AG04450 (cell line): Measurements from ENCODE around the gene PLA2G4E. TPM values are rescaled to one million over a fixed set of nuclear protein-coding genes. Genes with fewer than 3 reads are reported as not detected.

Source experiments
- CTCF ChIA-PET: fragments of 300-600, 350-600 bp; formaldehyde crosslinking; extraction: SDS; loops from one replicate; lab custom pipeline; 2022; ENCODE audit warnings: antibody characterized with exemption, inconsistent platforms; lab: Charles Lee
- POLR2A ChIA-PET: fragments of 350-600 bp; formaldehyde crosslinking; extraction: SDS; loops from one replicate; lab custom pipeline; 2021; ENCODE audit warnings: antibody characterized with exemption, inconsistent platforms; lab: Yijun Ruan, JAX
- DNase-seq: peaks from one replicate; pipeline ENCODE4 v3.0.0-alpha.2; 2011; ENCODE audit warnings: low read depth, low spot score
- H3K27ac ChIP-seq: one replicate; pipeline ENCODE4 v1.5.1; 2012; ENCODE audit warnings: low read depth, low read length, control low read depth
- H3K27me3 ChIP-seq: one replicate; pipeline ENCODE4 v1.6.0; 2012; ENCODE audit warnings: low read length; ENCODE audit not compliant: control insufficient read depth, insufficient read depth
- H3K4me3 ChIP-seq: 2 replicates; pipeline ENCODE4 v1.5.1; 2011; ENCODE audit warnings: mild to moderate bottlenecking, low read depth, low read length, control low read depth
- H3K9me3 ChIP-seq: 2 replicates; pipeline ENCODE4 v1.5.1; 2012; ENCODE audit warnings: low read length; ENCODE audit not compliant: control insufficient read depth, insufficient read depth
- CTCF ChIP-seq: IDR thresholded peaks from 2 replicates; pipeline ENCODE4 v1.5.1; 2011; ENCODE audit warnings: low read depth, low read length, control low read depth, inconsistent platforms
- polyA plus RNA-seq: library from polyadenylated mRNA; depleted of rRNA; stranded (reverse); fragments of >200 nt; gene quantifications from 2 replicates; pipeline ENCODE4 v1.2.3, GENCODE V29; 2011

Gene PLA2G4E
- polyA plus RNA-seq, 1 experiment: not detected

GRCh38 chr15:42059661-42060476, 39.0 kb upstream of the PLA2G4E start:
- peak; percentile 86 for TF ChIP-seq CTCF
- no peaks in the 10 kb centered on the region; the same call in 1 of the 2 replicates for H3K9me3 ChIP-seq
- no peak overlapping the region for H3K4me3 ChIP-seq
- POLR2A ChIA-PET: no interaction called here
- DNase-seq: no peak
- H3K27ac ChIP-seq: no peak overlapping the region
- CTCF ChIA-PET: interaction anchor here (0.6 to 1.3 kb wide), 3 partner anchors 9 to 607 kb away, joined by 3 to 5 read pairs (median 4); no protein-coding TSS in a partner anchor
- H3K27me3 ChIP-seq: peaks cover 30% of the 10 kb centered on the region

- TF ChIP-seq CTCF: no peak
- Histone ChIP-seq H3K9me3 (no peaks in the 10 kb centered on the region; the same call in 1 of the 2 replicates), H3K27ac (no peak overlapping the region), H3K27me3 (peaks cover 37% of the 10 kb centered on the region), H3K4me3 (no peak overlapping the region)
- ChIA-PET POLR2A (no interaction called here), CTCF (interaction anchor here (0.6 to 1.0 kb wide), 2 partner anchors 45 to 69 kb away, joined by 3 to 4 read pairs; no protein-coding TSS in a partner anchor)
- no peak for DNase-seq
Observed at GRCh38 chr15:42058791-42059190, 37.9 kb upstream of the PLA2G4E start.

GRCh38 chr15:42057799-42058646, 37.2 kb upstream of the PLA2G4E start:
- ChIA-PET CTCF (interaction anchor here (0.6 to 5.1 kb wide), 8 partner anchors 9 to 68 kb away, joined by 3 to 29 read pairs (median 4); no protein-coding TSS in a partner anchor), POLR2A (no interaction called here)
- H3K9me3 ChIP-seq: no peaks in the 10 kb centered on the region; the same call in 1 of the 2 replicates
- H3K4me3 ChIP-seq: no peak overlapping the region
- H3K27ac ChIP-seq: no peak overlapping the region
- no peak for TF ChIP-seq CTCF
- no peak for DNase-seq
- peaks cover 42% of the 10 kb centered on the region for H3K27me3 ChIP-seq

GRCh38 chr15:42056934-42057798, 36.3 kb upstream of the PLA2G4E start:
- peak; percentile 56 for TF ChIP-seq CTCF
- peaks cover 46% of the 10 kb centered on the region for H3K27me3 ChIP-seq
- H3K4me3 ChIP-seq: peak overlapping the region; percentile 36
- POLR2A ChIA-PET: no interaction called here
- no peaks in the 10 kb centered on the region; the same call in 1 of the 2 replicates for H3K9me3 ChIP-seq
- no peak overlapping the region for H3K27ac ChIP-seq
- no peak for DNase-seq
- CTCF ChIA-PET: interaction anchor here (0.6 to 5.1 kb wide), 8 partner anchors 10 to 276 kb away, joined by 3 to 29 read pairs (median 4); no protein-coding TSS in a partner anchor
